ENCODE data around the gene SPEM1. TPM values are rescaled to one million over a fixed set of nuclear protein-coding genes. Genes with fewer than 3 reads are reported as not detected.

The SPEM1 gene
- total RNA-seq, 1 donor from 2014 or later: not detected

DNA sequence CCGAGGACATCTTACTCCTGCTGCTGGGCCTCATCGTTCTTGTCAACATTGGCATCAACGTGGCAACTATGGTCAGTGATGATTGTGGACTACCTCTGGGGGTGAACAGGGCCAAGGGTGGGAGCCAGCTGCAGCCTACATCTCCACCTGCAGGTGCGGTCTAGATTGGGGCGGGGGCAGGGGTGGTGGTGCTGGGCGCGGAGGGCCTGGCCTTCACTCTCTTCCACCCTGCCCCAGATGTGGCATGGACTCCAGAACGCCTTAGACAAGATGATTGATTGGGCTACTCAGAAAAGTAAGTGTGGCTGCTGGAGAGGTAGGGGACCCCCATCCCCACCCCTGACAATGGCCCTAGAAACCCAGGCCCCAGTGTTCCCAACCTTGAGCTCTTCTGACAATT is 5.6 kb downstream of the SPEM1 start:
- Histone ChIP-seq H3K9me3 (no peaks in the 10 kb centered on the region), H3K27ac (no peak overlapping the region), H3K36me3 (no peaks in the 10 kb centered on the region), H3K4me1 (no peaks in the 10 kb centered on the region), H3K27me3 (no peaks in the 10 kb centered on the region), H3K4me3 (no peak overlapping the region)
- DNase-seq: no peak
- no peak for ATAC-seq
- intact Hi-C loops (cut with DNase I): no loop called here
- TF ChIP-seq, protein P1, sequence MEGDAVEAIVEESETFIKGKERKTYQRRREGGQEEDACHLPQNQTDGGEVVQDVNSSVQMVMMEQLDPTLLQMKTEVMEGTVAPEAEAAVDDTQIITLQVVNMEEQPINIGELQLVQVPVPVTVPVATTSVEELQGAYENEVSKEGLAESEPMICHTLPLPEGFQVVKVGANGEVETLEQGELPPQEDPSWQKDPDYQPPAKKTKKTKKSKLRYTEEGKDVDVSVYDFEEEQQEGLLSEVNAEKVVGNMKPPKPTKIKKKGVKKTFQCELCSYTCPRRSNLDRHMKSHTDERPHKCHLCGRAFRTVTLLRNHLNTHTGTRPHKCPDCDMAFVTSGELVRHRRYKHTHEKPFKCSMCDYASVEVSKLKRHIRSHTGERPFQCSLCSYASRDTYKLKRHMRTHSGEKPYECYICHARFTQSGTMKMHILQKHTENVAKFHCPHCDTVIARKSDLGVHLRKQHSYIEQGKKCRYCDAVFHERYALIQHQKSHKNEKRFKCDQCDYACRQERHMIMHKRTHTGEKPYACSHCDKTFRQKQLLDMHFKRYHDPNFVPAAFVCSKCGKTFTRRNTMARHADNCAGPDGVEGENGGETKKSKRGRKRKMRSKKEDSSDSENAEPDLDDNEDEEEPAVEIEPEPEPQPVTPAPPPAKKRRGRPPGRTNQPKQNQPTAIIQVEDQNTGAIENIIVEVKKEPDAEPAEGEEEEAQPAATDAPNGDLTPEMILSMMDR (IDR thresholded peaks at IDR 0.05): no peak

DNA sequence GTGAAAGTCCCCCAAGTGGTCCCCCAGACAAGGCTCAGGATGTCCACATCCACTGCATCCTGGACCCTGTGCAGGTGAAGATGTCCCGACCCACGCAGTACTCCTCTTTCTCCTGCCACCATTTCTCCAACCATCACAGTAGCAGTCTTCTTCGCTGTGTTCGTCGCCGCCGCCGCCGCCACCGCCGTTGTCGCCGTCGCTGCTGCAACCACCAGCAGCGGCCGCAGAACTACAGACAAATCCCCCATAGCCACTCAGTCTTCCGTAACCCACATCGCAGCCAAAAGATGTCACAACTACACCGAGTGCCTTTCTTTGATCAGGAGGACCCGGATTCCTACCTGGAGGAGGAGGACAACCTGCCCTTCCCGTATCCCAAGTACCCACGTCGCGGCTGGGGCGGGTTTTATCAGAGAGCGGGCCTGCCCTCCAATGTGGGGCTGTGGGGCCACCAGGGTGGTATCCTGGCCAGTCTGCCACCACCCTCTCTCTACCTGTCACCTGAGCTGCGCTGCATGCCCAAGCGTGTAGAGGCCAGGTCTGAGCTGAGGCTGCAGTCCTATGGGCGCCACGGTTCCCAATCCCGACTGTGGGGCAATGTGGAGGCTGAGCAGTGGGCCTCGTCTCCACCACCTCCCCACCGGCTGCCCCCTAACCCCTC is 6.2 kb downstream of the SPEM1 start:
- Histone ChIP-seq H3K27me3 (no peaks in the 10 kb centered on the region), H3K4me3 (no peak overlapping the region), H3K36me3 (no peaks in the 10 kb centered on the region), H3K4me1 (no peaks in the 10 kb centered on the region), H3K9me3 (no peaks in the 10 kb centered on the region), H3K27ac (no peak overlapping the region)
- DNase-seq (no peak), ATAC-seq (peak; percentile 4)
- TF ChIP-seq, protein P1 (IDR thresholded peaks at IDR 0.05): no peak
- intact Hi-C loops (cut with DNase I): no loop called here

DNA sequence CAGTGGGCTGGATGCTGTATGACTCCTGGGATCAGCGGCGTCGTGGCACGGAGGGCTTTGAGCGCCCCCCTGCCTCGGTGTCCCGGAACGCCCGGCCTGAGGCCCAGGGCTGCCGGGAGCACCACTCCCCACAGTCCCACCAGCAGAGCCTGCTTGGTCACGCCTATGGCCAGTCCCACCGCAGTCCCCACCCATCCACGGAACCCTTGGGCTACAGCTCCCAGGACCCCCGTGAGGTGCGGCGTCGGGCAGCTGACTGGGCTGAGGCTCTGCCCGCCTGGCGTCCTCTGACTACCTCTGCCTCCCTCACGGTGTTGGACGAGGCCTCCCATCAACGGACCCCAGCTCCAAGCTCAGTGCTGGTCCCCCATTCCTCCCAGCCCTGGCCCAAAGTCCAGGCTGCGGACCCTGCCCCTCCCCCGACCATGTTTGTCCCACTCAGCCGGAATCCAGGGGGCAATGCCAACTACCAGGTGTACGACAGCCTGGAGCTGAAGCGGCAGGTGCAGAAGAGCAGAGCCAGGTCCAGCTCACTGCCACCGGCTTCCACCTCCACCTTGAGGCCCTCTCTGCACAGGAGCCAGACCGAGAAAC is 6.9 kb downstream of the SPEM1 start:
- no peak overlapping the region for H3K4me3 ChIP-seq
- no peaks in the 10 kb centered on the region for H3K36me3 ChIP-seq
- intact Hi-C loops (cut with DNase I): no loop called here
- no peaks in the 10 kb centered on the region for H3K9me3 ChIP-seq
- no peak overlapping the region for H3K27ac ChIP-seq
- no peaks in the 10 kb centered on the region for H3K4me1 ChIP-seq
- ATAC-seq (peak; percentile 6), DNase-seq (no peak)
- TF ChIP-seq, protein P1 (IDR thresholded peaks at IDR 0.05): no peak
- no peaks in the 10 kb centered on the region for H3K27me3 ChIP-seq

DNA sequence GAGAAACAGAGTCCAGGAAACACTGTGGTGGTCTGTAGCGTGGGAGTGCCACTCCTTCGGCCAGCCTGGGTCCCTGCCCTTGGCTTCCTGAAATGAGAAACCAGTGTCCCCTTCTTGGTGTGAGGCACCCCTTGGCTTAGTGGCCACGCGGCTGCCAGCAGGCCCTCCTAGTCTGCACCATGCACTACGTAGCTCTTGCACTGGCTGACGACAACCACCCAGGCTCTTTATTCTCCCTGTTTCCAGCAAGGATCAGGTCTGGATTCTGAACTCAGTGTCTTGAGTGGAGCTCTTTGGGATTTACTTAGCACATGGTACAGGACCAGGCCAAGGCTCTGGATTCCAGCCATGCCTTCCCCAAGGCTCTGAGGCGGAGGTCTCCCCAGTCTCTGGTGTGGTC is 7.4 kb downstream of the SPEM1 start:
- H3K9me3 ChIP-seq: no peaks in the 10 kb centered on the region
- H3K27me3 ChIP-seq: no peaks in the 10 kb centered on the region
- H3K4me1 ChIP-seq: no peaks in the 10 kb centered on the region
- intact Hi-C loops (cut with DNase I): no loop called here
- no peak overlapping the region for H3K27ac ChIP-seq
- DNase-seq: no peak
- TF ChIP-seq, protein P1 (IDR thresholded peaks at IDR 0.05): no peak
- ATAC-seq: no peak
- H3K36me3 ChIP-seq: no peaks in the 10 kb centered on the region
- no peak overlapping the region for H3K4me3 ChIP-seq

DNA sequence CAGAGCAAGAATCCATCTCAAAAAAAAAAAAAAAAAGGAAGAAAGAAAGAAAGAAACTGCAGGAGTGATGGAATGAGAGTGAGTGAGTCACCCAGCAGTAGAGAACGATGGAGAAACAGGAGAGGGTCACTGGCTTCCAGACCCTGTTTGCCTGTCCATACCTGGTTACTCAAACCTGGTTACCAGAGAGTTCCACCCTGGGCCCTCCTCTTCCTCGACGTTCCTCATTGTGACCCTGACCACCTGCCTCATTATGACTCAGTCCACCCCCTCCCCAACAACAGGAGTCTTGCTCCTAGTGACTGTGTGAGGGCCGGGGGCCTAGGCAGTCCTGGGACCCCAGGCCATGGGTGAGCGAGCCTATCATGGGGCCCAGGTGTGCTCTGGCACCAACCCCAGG is 8.4 kb downstream of the SPEM1 start, which contains the start of gene SPEM3:
SPEM3 (plus strand) TSS at position 301 of the 400 bp plus-strand sequence; CDS start at position 347, 46 bp downstream.
- H3K9me3 ChIP-seq: no peaks in the 10 kb centered on the region
- ATAC-seq (no peak), DNase-seq (no peak)
- intact Hi-C loops (cut with DNase I): no loop called here
- no peak within 1 kb of the TSS for H3K27ac ChIP-seq
- H3K4me3 ChIP-seq: no peak within 1 kb of the TSS
- no peaks in the 10 kb centered on the region for H3K27me3 ChIP-seq
- TF ChIP-seq, protein P1 (IDR thresholded peaks at IDR 0.05): no peak
- H3K36me3 ChIP-seq: no peaks in the 10 kb centered on the region
- H3K4me1 ChIP-seq: no peaks in the 10 kb centered on the region
